ENCODE results near the gene AOAH. TPM values are rescaled to one million over a fixed set of nuclear protein-coding genes. Genes with fewer than 3 reads are reported as not detected.

The AOAH gene
- total and polyA plus RNA-seq, 8 donors: 1.6 to 35.8 (median 4.3) TPM; not detected in 1

DNA sequence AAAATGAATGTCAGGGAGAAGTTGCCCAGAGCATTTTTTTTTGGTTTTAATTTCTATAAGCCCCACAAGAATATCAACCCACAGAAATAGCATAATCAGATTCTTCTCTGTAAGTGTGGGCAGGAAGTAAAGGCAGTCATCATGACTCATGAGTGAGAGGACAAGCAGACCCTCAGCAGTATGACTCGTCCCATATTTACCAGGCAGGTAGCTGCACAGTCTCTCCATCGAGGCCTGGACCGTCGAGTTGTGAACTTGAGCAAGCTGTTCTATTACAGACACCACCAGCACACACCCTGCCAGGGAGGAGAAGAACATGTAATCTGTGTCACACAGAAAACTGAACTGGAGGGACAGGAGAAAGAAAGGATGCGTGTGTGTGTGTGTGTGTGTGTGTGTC lies 37.8 kb downstream of the AOAH start:
- Histone ChIP-seq H3K9me3 (no peaks in the 10 kb centered on the region), H3K4me3 (no peak overlapping the region), H3K27me3 (no peaks in the 10 kb centered on the region), H3K27ac (no peak overlapping the region), H3K36me3 (no peaks in the 10 kb centered on the region), H3K4me1 (peaks cover 0 to 5% (median 0%) of the 10 kb centered on the region in 4 donors)
- DNase-seq: no peak
- WGBS, 5 donors: 56 to 72% (median 63%) methylated on average over 5 of the region's 5 CpGs
- intact Hi-C loops (cut with DNase I; ENCODE audit: low total_unique reads): no loop called here
- TF ChIP-seq, protein P1, sequence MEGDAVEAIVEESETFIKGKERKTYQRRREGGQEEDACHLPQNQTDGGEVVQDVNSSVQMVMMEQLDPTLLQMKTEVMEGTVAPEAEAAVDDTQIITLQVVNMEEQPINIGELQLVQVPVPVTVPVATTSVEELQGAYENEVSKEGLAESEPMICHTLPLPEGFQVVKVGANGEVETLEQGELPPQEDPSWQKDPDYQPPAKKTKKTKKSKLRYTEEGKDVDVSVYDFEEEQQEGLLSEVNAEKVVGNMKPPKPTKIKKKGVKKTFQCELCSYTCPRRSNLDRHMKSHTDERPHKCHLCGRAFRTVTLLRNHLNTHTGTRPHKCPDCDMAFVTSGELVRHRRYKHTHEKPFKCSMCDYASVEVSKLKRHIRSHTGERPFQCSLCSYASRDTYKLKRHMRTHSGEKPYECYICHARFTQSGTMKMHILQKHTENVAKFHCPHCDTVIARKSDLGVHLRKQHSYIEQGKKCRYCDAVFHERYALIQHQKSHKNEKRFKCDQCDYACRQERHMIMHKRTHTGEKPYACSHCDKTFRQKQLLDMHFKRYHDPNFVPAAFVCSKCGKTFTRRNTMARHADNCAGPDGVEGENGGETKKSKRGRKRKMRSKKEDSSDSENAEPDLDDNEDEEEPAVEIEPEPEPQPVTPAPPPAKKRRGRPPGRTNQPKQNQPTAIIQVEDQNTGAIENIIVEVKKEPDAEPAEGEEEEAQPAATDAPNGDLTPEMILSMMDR (IDR thresholded peaks at IDR 0.05): no peak
- TF ChIP-seq EP300 (IDR thresholded peaks at IDR 0.05) (no peak), POLR2AphosphoS5 (IDR thresholded peaks at IDR 0.05) (no peak)

DNA sequence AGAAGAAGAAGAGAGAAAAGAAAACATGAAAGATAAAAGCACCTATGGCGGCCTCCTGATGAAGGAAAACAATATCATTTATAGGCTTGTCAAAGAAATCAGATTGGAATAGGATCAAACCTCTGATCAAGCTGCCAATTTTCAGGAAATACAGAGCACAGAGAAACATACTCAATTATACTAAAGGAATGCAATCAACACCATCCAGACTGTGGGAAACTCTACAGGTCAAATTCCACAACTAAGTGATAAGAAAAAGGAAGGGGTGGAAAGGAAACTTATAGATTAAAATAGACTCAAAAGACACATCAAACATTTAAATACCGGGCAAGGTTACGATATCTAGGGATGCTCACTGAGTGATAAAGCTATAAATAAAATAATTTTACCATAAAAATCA lies 39.3 kb downstream of the AOAH start:
- no peak for DNase-seq
- TF ChIP-seq, protein P1 (IDR thresholded peaks at IDR 0.05): no peak
- no peaks in the 10 kb centered on the region for H3K9me3 ChIP-seq
- 34 to 59% (median 51%) methylated on average over 3 of the region's 3 CpGs for WGBS, 5 donors
- H3K27me3 ChIP-seq: no peaks in the 10 kb centered on the region
- H3K27ac ChIP-seq: no peak overlapping the region
- no peaks in the 10 kb centered on the region for H3K4me1 ChIP-seq
- intact Hi-C loops (cut with DNase I; ENCODE audit: low total_unique reads): no loop called here
- no peak overlapping the region for H3K4me3 ChIP-seq
- no peaks in the 10 kb centered on the region for H3K36me3 ChIP-seq

DNA sequence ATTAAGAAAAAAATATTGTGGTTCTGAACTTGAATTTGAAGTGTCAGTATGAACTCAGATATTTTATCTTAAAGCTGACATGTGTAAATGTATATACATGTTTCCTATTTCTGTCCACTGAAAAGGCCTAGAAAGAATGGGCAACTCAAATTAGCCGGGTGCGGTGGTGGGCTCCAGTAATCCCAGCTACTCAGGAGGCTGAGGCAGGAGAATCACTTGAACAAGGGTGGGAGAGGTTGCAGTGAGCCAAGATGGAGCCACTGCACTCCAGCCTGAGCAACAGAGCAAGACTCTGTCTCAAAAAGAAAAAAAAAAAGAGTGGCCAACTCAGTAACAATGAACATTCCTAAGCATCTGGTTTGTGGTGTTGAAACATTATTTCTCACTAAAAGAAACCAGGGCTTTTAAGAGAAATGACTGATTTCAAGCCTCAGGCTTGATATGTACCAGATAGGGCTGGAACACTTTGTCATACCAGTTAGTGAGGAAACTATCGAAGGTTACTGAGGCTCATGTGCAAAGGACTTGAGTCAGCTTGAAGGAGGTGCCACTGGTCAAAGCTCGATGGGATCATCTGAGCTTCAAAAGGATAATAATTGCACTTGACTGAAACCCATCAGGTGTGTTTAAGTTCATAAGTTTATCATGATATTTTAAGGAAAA lies 40.5 kb downstream of the AOAH start:
- Histone ChIP-seq H3K27me3 (no peaks in the 10 kb centered on the region), H3K27ac (no peak overlapping the region), H3K4me1 (no peaks in the 10 kb centered on the region), H3K36me3 (no peaks in the 10 kb centered on the region), H3K9me3 (no peaks in the 10 kb centered on the region), H3K4me3 (no peak overlapping the region)
- WGBS, 5 donors: 86 to 97% (median 89%) methylated on average over 4 of the region's 4 CpGs
- TF ChIP-seq EP300 (IDR thresholded peaks at IDR 0.05) (no peak), POLR2A (IDR thresholded peaks at IDR 0.05) (no peak), POLR2AphosphoS5 (IDR thresholded peaks at IDR 0.05) (no peak)
- TF ChIP-seq, protein P1 (IDR thresholded peaks at IDR 0.05): no peak
- intact Hi-C loops (cut with DNase I; ENCODE audit: low total_unique reads): no loop called here
- no peak for DNase-seq

DNA sequence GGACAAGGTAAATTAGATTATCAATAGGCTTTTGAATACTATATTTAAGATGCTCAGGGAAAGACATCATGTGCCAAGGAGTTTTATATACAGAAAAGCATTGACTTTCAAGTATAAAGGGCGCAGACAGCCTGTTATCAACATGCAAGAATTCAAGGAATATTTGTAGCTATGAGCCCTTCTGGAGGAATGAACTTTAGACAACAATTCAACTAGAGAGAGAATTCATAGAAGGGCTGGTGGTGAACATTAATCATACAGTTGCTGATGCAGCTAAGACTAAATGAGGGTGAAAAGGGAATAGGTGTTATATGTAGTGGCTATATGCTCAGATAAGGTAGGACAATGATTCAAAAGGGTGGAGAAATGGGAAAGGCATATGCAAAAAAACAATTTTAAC lies 41.2 kb downstream of the AOAH start:
- Histone ChIP-seq H3K27me3 (no peaks in the 10 kb centered on the region), H3K36me3 (no peaks in the 10 kb centered on the region), H3K4me1 (no peaks in the 10 kb centered on the region), H3K27ac (no peak overlapping the region), H3K9me3 (no peaks in the 10 kb centered on the region), H3K4me3 (no peak overlapping the region)
- TF ChIP-seq, protein P1 (IDR thresholded peaks at IDR 0.05): no peak
- no peak for TF ChIP-seq POLR2AphosphoS5 (IDR thresholded peaks at IDR 0.05)
- TF ChIP-seq EP300 (IDR thresholded peaks at IDR 0.05): no peak
- no peak for TF ChIP-seq POLR2A (IDR thresholded peaks at IDR 0.05)
- intact Hi-C loops (cut with DNase I; ENCODE audit: low total_unique reads): no loop called here
- WGBS, 5 donors: 84 to 97% (median 90%) methylated on average over 1 of the region's 1 CpG
- DNase-seq: no peak
